Myocyte (in vitro differentiated cells): ENCODE measurements around the gene ADAMTSL4. TPM values are rescaled to one million over a fixed set of nuclear protein-coding genes. Genes with fewer than 3 reads are reported as not detected.

Experiments used
- DNase-seq: peaks from one replicate; pipeline ENCODE4 v3.0.0-alpha.2; 2012; ENCODE audit warnings: low read depth
- total RNA-seq: library from RNA; depleted of rRNA; stranded (reverse); fragments of >200 nt; gene quantifications from 2 replicates; pipeline ENCODE4 v1.2.3, GENCODE V29; 2014

The ADAMTSL4 gene
- total RNA-seq, 1 donor from 2014 or later = 10.9 TPM

DNA sequence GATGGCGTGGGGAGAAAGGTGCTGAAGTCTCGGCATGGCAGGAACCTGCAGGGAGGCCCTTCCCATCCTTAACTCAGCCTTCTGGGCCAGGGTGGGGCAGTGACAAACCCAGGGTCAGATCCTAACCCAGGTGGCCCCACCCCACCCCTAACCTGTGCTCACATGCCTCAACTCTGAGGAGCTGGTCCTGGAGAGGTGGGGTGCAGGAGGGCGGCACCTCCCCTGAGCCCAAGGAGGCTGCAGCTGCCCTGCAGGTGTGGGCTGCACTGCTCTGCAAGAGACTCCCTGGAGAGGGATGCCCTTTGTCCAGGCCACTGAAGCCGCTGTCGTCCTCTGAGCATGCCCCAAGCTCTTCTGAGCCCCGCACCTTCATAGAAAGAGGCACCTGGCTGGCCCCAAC is 15.2 kb upstream of the ADAMTSL4 start:
- DNase-seq = no peak

GRCh38 chr1:150535511-150536287 is 13.5 kb upstream of the ADAMTSL4 start:
- peak; percentile 90 for DNase-seq

DNA sequence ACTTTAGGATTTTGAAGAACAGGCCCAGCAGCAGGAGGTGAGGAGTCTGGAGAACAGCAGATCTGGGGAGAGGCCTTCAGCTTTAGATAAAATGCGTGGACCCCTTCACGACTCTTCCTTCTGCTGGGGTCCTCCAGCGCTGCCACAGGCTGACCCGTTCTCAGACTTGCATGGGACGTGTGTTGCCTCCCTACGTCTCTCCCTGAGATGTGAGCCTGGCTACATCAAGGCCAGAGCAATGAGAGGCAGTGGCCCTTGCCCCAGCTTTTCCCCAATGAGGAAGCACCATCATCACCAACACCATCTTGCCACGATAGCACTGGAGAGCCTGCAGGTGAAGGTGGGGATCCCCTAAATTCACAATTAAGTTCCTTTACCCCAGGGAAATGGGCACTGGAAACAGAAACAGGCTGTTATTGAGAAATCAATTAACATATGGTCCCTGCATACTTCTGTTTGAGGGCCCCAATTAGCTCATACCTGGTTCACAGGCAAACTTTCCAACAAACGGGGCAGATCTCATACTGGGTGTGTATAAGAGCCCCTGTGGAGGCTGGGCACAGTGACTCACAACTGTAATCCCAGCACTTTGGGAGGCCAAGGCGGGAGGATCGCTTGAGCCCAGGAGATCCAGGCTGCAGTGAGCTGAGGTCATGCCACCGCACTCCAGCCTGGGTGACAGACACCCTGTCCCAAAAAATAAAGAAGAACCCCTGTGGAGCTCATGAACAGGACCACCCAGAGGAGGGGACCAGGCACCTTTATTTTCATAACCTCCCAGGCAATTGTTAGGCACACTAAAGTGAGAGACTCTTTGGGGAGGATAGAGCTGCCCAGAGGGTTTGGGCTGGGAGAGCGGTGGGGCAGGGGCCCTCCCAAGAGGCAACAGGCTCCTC is 12.1 kb upstream of the ADAMTSL4 start:
- no peak for DNase-seq

DNA sequence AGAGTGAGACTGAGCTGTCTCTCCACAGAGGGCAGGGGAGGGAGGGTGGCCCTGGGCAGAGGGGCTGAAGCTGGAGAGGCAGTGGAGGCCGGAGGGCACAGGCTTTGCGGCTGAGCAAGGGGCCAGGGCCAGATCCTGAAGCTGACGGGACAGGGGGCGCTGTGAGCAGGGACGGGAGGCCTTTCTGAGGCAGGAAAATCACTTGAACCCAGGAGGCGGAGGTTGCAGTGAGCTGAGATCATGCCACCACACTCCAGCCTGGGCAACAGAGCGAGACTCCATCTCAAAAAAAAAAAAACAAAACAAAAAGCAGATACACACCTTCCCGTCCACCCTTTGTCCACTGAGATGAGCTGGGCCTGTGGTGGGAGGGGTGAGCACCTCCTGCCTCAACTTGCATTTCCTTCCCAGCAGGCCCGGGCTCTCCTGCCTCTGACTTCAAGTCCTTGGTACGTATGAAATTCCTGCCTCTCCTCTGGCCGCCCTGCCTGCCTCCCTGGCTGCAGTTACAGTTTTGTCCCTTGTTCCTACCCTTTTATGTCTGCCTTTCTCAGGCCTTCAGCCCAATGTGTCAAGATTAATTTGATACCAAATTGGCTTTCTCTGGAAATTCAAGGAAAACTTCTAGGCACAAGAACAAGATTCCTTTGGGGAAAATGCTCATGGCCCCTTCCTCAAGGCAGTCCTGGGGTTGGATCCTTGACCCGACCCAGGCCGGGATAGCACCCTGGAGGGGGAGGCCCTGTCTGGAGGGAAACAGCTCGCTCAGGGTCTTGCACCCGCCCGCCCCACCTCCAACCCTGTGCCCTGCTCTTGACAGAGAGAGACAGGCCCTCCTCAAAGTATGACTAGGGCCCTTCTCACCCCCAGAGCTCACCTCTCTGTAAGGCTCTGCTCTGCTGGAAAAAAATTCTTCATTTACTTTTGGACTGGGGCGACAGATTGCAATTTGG is 11.2 kb upstream of the ADAMTSL4 start:
- peak; percentile 76 for DNase-seq

DNA sequence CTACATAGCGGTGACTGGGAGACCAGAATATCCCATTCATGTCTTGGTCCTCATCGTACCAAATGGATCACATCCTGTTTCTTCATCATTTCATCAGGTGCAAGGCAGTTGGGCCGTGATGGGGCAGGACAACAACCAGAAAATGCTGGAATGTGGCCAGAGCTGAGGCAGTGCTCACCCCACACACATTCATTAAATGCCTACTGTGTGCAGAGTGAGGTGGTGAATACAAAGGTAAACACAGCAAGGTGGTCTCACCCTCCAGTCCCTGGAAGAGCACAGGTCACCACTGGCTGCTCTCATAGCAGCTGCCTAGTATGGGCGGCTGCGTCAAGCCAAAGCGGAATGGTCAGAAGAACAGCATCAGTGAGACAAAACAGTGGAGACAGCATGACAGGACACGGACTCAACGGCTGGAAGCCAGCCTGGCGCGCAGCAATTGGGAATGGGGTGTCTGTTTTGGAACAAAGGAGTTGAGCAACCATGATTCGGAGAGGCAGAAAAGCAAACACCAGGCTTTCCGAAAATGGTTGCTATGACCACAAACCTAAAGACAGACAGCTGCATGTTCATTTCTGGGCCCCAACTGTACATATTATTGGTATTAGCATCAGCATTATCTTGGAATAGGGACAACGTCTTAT is 5.6 kb upstream of the ADAMTSL4 start:
- DNase-seq = peak; percentile 53

GRCh38 chr1:150544204-150544603 is 5.0 kb upstream of the ADAMTSL4 start:
- DNase-seq = peak; percentile 7

- DNase-seq = no peak
These were observed 3.6 kb upstream of the ADAMTSL4 start for GRCh38 chr1:150545486-150546032.

GRCh38 chr1:150546294-150546937 is 2.8 kb upstream of the ADAMTSL4 start:
- DNase-seq = no peak

GRCh38 chr1:150548324-150548631 is 930 bp upstream of the ADAMTSL4 start:
- DNase-seq = no peak

GRCh38 chr1:150549496-150550221 is 451 bp downstream of the ADAMTSL4 start:
- DNase-seq = peak; percentile 52

GRCh38 chr1:150550222-150551050 is 1.2 kb downstream of the ADAMTSL4 start:
- DNase-seq = peak; percentile 14

GRCh38 chr1:150551051-150551783 is 2.0 kb downstream of the ADAMTSL4 start:
- peak; percentile 5 for DNase-seq

GRCh38 chr1:150551784-150552127 is 2.5 kb downstream of the ADAMTSL4 start:
- peak; percentile 3 for DNase-seq

- DNase-seq = peak; percentile 66
These were observed 3.1 kb downstream of the ADAMTSL4 start for GRCh38 chr1:150552128-150552910.

DNA sequence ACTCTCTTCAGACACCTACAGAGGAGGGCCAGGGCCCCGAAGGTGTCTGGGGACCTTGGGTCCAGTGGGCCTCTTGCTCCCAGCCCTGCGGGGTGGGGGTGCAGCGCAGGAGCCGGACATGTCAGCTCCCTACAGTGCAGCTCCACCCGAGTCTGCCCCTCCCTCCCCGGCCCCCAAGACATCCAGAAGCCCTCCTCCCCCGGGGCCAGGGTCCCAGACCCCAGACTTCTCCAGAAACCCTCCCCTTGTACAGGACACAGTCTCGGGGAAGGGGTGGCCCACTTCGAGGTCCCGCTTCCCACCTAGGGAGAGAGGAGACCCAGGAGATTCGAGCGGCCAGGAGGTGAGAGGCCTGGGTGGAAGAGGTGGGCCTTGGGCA is 3.7 kb downstream of the ADAMTSL4 start:
- no peak for DNase-seq

- no peak for DNase-seq
These were observed 4.3 kb downstream of the ADAMTSL4 start for GRCh38 chr1:150553392-150554085.
